SK-N-MC (cell line): Measurements from ENCODE around the gene RUFY4.

Experiments used
- FOXP2 ChIP-seq: optimal IDR thresholded peaks from 2 replicates; pipeline ENCODE3; 2011; ENCODE audit warnings: mild to moderate bottlenecking, moderate library complexity; ENCODE audit not compliant: insufficient read depth; ENCODE audit errors: extremely low read length, control extremely low read depth
- POLR2AphosphoS5 ChIP-seq: IDR thresholded peaks from 2 replicates; pipeline ENCODE4 v1.6.1; 2012; ENCODE audit warnings: mild to moderate bottlenecking, low read depth, low read length, borderline replicate concordance

DNA sequence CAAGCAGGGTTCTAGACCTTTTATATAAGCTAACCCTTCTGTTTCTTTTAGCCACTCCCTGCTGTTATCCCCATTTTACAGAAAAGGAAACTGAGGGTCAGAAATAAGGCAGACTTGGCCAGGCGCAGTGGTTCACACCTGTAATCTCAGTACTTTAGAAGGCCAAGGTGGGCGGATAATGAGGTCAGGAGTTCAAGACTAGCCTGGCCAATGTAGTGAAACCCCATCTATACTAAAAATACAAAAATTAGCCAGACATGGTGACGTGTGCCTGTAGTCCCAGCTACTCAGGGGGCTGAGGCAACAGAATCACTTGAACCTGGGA is 14.3 kb downstream of the RUFY4 start:
- no peak for TF ChIP-seq POLR2AphosphoS5
- TF ChIP-seq FOXP2, result no peak
